ENCODE results near the gene MT1X. TPM values are rescaled to one million over a fixed set of nuclear protein-coding genes. Genes with fewer than 3 reads are reported as not detected.
A peak's percentile ranks its signal among the peaks of the same experiment; 100 is the strongest.

Gene MT1X
- polyA plus RNA-seq, 1 donor from 2014 or later = 14.2 TPM

DNA sequence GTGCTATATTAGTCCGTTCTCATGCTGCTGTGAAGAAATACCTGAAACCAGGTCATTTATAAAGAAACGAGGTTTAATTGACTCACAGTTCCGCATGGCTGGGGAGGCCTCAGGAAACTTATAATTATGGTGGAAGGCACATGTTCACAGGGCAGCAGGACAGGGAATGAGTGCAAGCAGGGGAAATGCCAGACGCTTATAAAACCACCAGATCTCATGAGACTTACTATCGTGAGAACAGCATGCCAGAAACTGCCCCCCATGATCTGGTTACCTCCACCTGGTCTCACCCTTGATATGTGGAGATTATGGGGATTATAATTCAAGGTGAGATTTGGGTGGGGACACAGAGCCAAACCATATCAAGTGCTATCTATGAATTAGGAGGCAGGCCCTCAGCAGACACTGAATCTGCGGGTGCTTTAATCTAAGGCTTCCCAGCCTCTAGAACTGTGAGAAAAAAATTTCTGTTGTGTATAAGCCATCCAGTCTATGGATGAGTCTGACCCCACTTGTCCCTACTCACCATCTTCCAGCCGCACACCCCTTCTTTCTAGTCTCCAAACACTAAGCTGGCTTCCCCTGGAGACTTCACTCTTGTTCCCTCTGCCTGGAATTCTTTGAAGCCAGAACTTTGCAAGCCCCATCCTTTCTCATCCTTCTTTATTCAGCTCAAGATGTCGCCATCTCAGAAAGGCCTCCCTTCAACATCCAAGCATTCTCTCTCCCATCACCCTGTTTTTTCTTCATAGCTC is 46.9 kb downstream of the MT1X start:
- Mint-ChIP-seq H3K4me1 (peaks cover 11 to 15% (median 14%) of the 10 kb centered on the region in 3 donors), H3K4me3 (no peak overlapping the region), H3K9me3 (no peaks in the 10 kb centered on the region), H3K27ac (peak overlapping the region in 2 of 3 donors; percentile 36 to 77), H3K36me3 (no peaks in the 10 kb centered on the region), H3K27me3 (peaks cover 5% of the 10 kb centered on the region)

DNA sequence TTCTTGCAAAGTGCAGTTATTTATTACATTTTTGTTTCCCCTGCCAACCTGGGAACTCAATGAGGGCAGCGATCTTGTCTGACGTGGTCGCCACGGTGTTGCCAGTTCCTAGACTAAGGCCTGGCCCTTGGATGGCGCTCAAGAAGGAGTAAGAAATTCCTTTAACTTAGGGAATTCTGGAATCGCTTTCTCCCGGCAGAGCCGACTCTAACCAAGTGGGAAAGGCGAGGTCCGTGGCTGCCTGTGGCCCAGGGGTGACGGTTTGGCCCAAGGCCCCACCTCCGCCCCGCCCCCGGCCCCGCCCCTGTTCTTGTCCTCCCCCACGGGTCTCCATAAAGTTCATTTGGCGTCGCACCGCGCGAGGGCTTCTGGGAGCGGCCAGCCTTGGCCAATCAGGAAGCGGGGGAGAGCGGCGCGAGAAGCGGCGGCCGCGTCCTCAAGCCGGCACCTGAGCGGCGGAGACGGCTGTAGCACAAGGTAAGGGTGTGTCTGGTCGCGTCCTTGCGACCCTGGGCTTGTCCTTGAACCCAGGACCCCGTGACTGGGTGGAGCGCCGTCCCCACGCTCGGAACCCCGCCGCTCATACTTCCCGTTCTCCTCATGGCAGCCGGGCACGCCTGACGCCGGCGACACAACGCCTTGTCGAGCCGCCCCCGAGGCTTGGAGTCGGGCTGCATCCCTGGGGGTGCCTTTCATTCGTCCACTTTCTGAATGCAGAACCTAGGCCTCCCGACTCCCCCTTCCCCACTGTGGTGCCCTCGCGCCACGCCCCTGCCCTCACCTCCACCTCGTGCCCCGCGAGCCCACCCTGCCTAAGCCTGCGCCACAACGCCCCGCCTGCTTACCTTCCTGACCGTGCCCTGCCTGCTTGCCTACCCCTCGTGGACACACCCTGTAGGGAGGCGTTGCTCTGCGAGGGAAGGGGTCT is 47.7 kb downstream of the MT1X start, which contains the start of gene NUP93:
Gene NUP93, plus strand, starts transcription at position 395 of the 928 bp plus-strand sequence. CDS start 18,119 bp downstream, outside the sequence.
- H3K4me3 Mint-ChIP-seq = no peak within 1 kb of the TSS

DNA sequence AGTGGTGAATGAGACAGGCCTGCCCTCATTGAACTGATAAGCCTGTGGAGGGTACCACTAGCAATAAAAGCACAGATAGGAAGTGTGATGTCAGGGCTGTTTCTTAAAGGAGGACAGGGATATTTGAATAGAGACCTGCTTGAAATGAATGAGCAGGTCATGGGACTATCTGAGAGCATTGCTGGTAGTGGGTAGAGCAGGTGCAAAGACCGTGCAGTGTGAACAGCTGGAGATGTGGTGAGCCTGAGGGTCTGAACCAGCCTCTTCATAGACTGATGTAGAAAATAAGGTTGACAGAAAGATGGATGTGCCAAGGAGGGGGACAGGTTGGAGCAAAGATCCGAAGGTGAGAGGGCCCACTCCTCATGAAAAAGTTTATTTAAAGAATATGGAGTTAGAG is 50.1 kb downstream of the MT1X start:
- H3K4me1 Mint-ChIP-seq = peaks cover 15 to 17% (median 16%) of the 10 kb centered on the region in 3 donors
- no peaks in the 10 kb centered on the region for H3K36me3 Mint-ChIP-seq
- no peak overlapping the region for H3K4me3 Mint-ChIP-seq
- no peak overlapping the region for H3K27ac Mint-ChIP-seq
- H3K27me3 Mint-ChIP-seq = no peaks in the 10 kb centered on the region
- no peaks in the 10 kb centered on the region for H3K9me3 Mint-ChIP-seq

More for the DNA sequence above, 47.7 kb downstream of the MT1X start, which contains the start of gene NUP93:
- Mint-ChIP-seq H3K27ac (peak within 1 kb of the TSS in 2 of 3 donors; percentile 36 to 84), H3K27me3 (no peaks in the 10 kb centered on the region), H3K9me3 (no peaks in the 10 kb centered on the region), H3K36me3 (no peaks in the 10 kb centered on the region), H3K4me1 (peaks cover 11 to 15% (median 14%) of the 10 kb centered on the region in 3 donors)

DNA sequence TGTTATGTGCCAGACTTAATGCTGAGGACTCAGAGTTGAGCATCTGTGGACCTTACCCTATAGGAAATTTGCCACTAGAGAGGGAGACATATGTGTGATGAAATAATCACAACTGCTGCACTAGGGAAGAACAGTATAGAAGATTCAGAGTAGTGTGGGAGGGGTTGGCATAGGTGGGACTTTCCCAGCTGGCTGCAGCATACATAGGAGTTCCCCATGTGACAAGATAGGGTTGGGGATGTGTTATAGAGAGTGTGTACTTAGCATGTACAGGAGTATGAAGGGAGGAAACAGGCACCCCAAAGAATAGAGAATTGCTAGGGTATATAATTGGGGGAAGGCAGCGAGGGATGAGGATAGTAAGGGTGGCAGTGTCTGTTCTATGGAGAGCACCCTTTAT is 50.6 kb downstream of the MT1X start:
- H3K36me3 Mint-ChIP-seq = no peaks in the 10 kb centered on the region
- no peaks in the 10 kb centered on the region for H3K27me3 Mint-ChIP-seq
- no peak overlapping the region for H3K27ac Mint-ChIP-seq
- H3K4me3 Mint-ChIP-seq = no peak overlapping the region
- H3K4me1 Mint-ChIP-seq = peaks cover 15 to 21% (median 17%) of the 10 kb centered on the region in 3 donors
- no peaks in the 10 kb centered on the region for H3K9me3 Mint-ChIP-seq

Other genes starting within 250 kb of the MT1X start
- 57.2 TPM for gene NUDT21, start 231.1 kb upstream of the MT1X start, polyA plus RNA-seq
- 65.8 TPM for gene OGFOD1, start 230.9 kb upstream of the MT1X start, polyA plus RNA-seq
- gene BBS2, start 162.4 kb upstream of the MT1X start, polyA plus RNA-seq = 18.2 TPM
- gene MT4, start 117.4 kb upstream of the MT1X start, polyA plus RNA-seq = not detected
- not detected for gene MT3, start 92.9 kb upstream of the MT1X start, polyA plus RNA-seq
- 40.8 TPM for gene MT2A, start 73.9 kb upstream of the MT1X start, polyA plus RNA-seq
- 0.49 TPM for gene MT1E, start 56.7 kb upstream of the MT1X start, polyA plus RNA-seq
- not detected for gene MT1M, start 49.8 kb upstream of the MT1X start, polyA plus RNA-seq
- gene MT1A, start 43.8 kb upstream of the MT1X start, polyA plus RNA-seq = not detected
- not detected for gene MT1B, start 30.6 kb upstream of the MT1X start, polyA plus RNA-seq
- 9.7 TPM for gene MT1F, start 24.5 kb upstream of the MT1X start, polyA plus RNA-seq
- gene MT1G, start 14.4 kb upstream of the MT1X start, polyA plus RNA-seq = not detected
- gene MT1H, start 12.7 kb upstream of the MT1X start, polyA plus RNA-seq = not detected
- 60.6 TPM for gene NUP93, start 47.7 kb downstream of the MT1X start, polyA plus RNA-seq
- gene SLC12A3, start 182.7 kb downstream of the MT1X start, polyA plus RNA-seq = 1.6 TPM
- 298 TPM for gene HERPUD1, start 249.7 kb downstream of the MT1X start, polyA plus RNA-seq

All from IgD-negative memory B cell (primary cell).